HG02885 (cell line): ENCODE measurements around the gene DMTF1.
"Not testable (repeated sequence)": the region's sequence is repeated elsewhere in the genome, so short reads cannot be mapped to it uniquely, and the experiment has no call there.

Source experiments
- ATAC-seq: cut with Tn5 transposase; IDR thresholded peaks from one replicate; pipeline ENCODE4 v1.9.1; 2021; ENCODE audit warnings: mild to moderate bottlenecking; ENCODE audit not compliant: unreplicated experiment, poor library complexity

Gene DMTF1

GRCh38 chr7:87190783-87191182, 38.5 kb downstream of the DMTF1 start:
- ATAC-seq: no peak

GRCh38 chr7:87192784-87193487, 40.7 kb downstream of the DMTF1 start:
- ATAC-seq: no peak

GRCh38 chr7:87193912-87194311, 41.7 kb downstream of the DMTF1 start:
- no peak for ATAC-seq

- ATAC-seq: no peak
These were observed 47.0 kb downstream of the DMTF1 start for GRCh38 chr7:87199241-87199640.

- ATAC-seq: no peak
These were observed 47.6 kb downstream of the DMTF1 start for GRCh38 chr7:87199700-87200450.

GRCh38 chr7:87202208-87202607, 50.0 kb downstream of the DMTF1 start:
- no peak for ATAC-seq

GRCh38 chr7:87202705-87203104, 50.5 kb downstream of the DMTF1 start:
- ATAC-seq: no peak

GRCh38 chr7:87203929-87204328, 51.7 kb downstream of the DMTF1 start:
- not testable (repeated sequence) for ATAC-seq

GRCh38 chr7:87204933-87205332, 52.7 kb downstream of the DMTF1 start:
- ATAC-seq: no peak

- not testable (repeated sequence) for ATAC-seq
These were observed 53.4 kb downstream of the DMTF1 start for GRCh38 chr7:87205701-87206100.

- ATAC-seq: no peak
These were observed 54.1 kb downstream of the DMTF1 start for GRCh38 chr7:87206361-87206760.

GRCh38 chr7:87209295-87209924, 57.2 kb downstream of the DMTF1 start:
- no peak for ATAC-seq

GRCh38 chr7:87210506-87210905, 58.3 kb downstream of the DMTF1 start:
- no peak for ATAC-seq

GRCh38 chr7:87212498-87212897, 60.2 kb downstream of the DMTF1 start:
- ATAC-seq: no peak

- no peak for ATAC-seq
These were observed 61.0 kb downstream of the DMTF1 start for GRCh38 chr7:87213252-87213651.

GRCh38 chr7:87213811-87214210, 61.6 kb downstream of the DMTF1 start:
- ATAC-seq: no peak

GRCh38 chr7:87215046-87215445, 62.8 kb downstream of the DMTF1 start:
- no peak for ATAC-seq

GRCh38 chr7:87216701-87217508, 64.7 kb downstream of the DMTF1 start:
- ATAC-seq: peak; percentile 58

GRCh38 chr7:87217983-87218653, 65.9 kb downstream of the DMTF1 start:
- no peak for ATAC-seq
